WTC11 (cell line): ENCODE data around the gene NTRK1. TPM values are rescaled to one million over a fixed set of nuclear protein-coding genes. Genes with fewer than 3 reads are reported as not detected.

Experiments
- AR ChIP-seq: fragments of 250-450 bp; sonication (Bioruptor Pico); IDR thresholded peaks from 2 replicates; pipeline ENCODE4 v1.9.0; 2021; ENCODE audit warnings: mild to moderate bottlenecking
- ATF2 ChIP-seq: sonication (generic); formaldehyde crosslinking; IDR thresholded peaks from 2 replicates; pipeline ENCODE4 v1.8.1; 2022; ENCODE audit warnings: low read depth, missing genetic modification reagents, borderline replicate concordance
- ATF3 ChIP-seq: sonication (generic); formaldehyde crosslinking; conservative IDR thresholded peaks from 2 replicates; pipeline ENCODE4 v1.8.1; 2022; ENCODE audit warnings: mild to moderate bottlenecking, missing genetic modification reagents
- CREB1 ChIP-seq: sonication (generic); formaldehyde crosslinking; IDR thresholded peaks from 2 replicates; pipeline ENCODE4 v1.8.0; 2023; ENCODE audit warnings: mild to moderate bottlenecking, missing genetic modification reagents
- CTCF ChIP-seq: fragments of 200-600 bp; IDR thresholded peaks from 2 replicates; pipeline ENCODE4 v1.8.0; 2022; ENCODE audit warnings: antibody characterized with exemption
- ESRRA ChIP-seq: sonication (generic); formaldehyde crosslinking; IDR thresholded peaks from 2 replicates; pipeline ENCODE4 v1.8.1; 2022; ENCODE audit warnings: mild to moderate bottlenecking, missing genetic modification reagents, borderline replicate concordance
- ETV6 ChIP-seq: sonication (generic); formaldehyde crosslinking; IDR thresholded peaks from 2 replicates; pipeline ENCODE4 v1.8.1; 2022; ENCODE audit warnings: mild to moderate bottlenecking, missing genetic modification reagents
- FOXP4 ChIP-seq: sonication (generic); formaldehyde crosslinking; IDR thresholded peaks from 2 replicates; pipeline ENCODE4 v1.8.0; 2022; ENCODE audit warnings: mild to moderate bottlenecking, missing genetic modification reagents
- HMGXB4 ChIP-seq: sonication (generic); formaldehyde crosslinking; IDR thresholded peaks from 2 replicates; pipeline ENCODE4 v1.8.1; 2023; ENCODE audit warnings: mild to moderate bottlenecking, moderate library complexity, missing genetic modification reagents
- JUN ChIP-seq: sonication (generic); formaldehyde crosslinking; IDR thresholded peaks from 2 replicates; pipeline ENCODE4 v1.8.0; 2023; ENCODE audit warnings: mild to moderate bottlenecking, missing genetic modification reagents
- KAT7 ChIP-seq: sonication (generic); formaldehyde crosslinking; IDR thresholded peaks from 2 replicates; pipeline ENCODE4 v1.8.1; 2023; ENCODE audit warnings: missing genetic modification reagents, mild to moderate bottlenecking, borderline replicate concordance
- NFYB ChIP-seq: sonication (generic); formaldehyde crosslinking; conservative IDR thresholded peaks from 2 replicates; pipeline ENCODE4 v1.8.0; 2022; ENCODE audit warnings: low read depth, missing genetic modification reagents
- RELA ChIP-seq: sonication (generic); formaldehyde crosslinking; IDR thresholded peaks from 2 replicates; pipeline ENCODE4 v1.8.1; 2022; ENCODE audit warnings: missing genetic modification reagents, mild to moderate bottlenecking, borderline replicate concordance
- TEAD4 ChIP-seq: sonication (generic); formaldehyde crosslinking; IDR thresholded peaks from 2 replicates; pipeline ENCODE4 v1.8.0; 2022; ENCODE audit warnings: mild to moderate bottlenecking, missing genetic modification reagents
- ZNF232 ChIP-seq: sonication (generic); formaldehyde crosslinking; IDR thresholded peaks from 2 replicates; pipeline ENCODE4 v1.8.0; 2022; ENCODE audit warnings: mild to moderate bottlenecking, missing genetic modification reagents
- ZNF416 ChIP-seq: fragments of 250-450 bp; sonication (Bioruptor Pico); IDR thresholded peaks from 2 replicates; pipeline ENCODE4 v1.9.0; 2021; ENCODE audit warnings: mild to moderate bottlenecking, inconsistent platforms
- total RNA-seq: library from RNA; stranded (reverse); gene quantifications from 3 replicates; pipeline ENCODE4 v1.2.3, GENCODE V29; 2021

The NTRK1 gene
- total RNA-seq, 1 experiment from 2014 or later = 0.42 TPM

- no peak for TF ChIP-seq ATF2
- TF ChIP-seq TEAD4 = no peak
- TF ChIP-seq ZNF232 (CRISPR knock-in tag) = no peak
- TF ChIP-seq KAT7 (CRISPR knock-in tag) = no peak
- 0 out of 2 replicates have a peak, but pooled peaks have one; percentile 64 for TF ChIP-seq FOXP4
- TF ChIP-seq HMGXB4 = peak; percentile 94
- peak; percentile 94 for TF ChIP-seq CTCF
- TF ChIP-seq AR (CRISPR knock-in tag) = no peak
- TF ChIP-seq ZNF416 = 0 out of 2 replicates have a peak, but pooled peaks have one; percentile 12
- no peak for TF ChIP-seq JUN (CRISPR knock-in tag)
- no peak for TF ChIP-seq CREB1 (CRISPR knock-in tag)
- no peak for TF ChIP-seq NFYB (CRISPR knock-in tag)
- TF ChIP-seq ESRRA (CRISPR knock-in tag) = no peak
- no peak for TF ChIP-seq RELA (CRISPR knock-in tag)
- TF ChIP-seq ATF3 (CRISPR knock-in tag) = no peak
- peak; percentile 92 for TF ChIP-seq ETV6 (CRISPR knock-in tag)
Observed at GRCh38 chr1:156920233-156921052, 59.8 kb downstream of the NTRK1 start, which contains the start of gene LRRC71 (continued).
